Measurements from ENCODE around the gene CENPE. TPM values are rescaled to one million over a fixed set of nuclear protein-coding genes. Genes with fewer than 3 reads are reported as not detected.

Gene CENPE
- total RNA-seq, 4 donors from 2014 or later: 2.3 to 10.7 (median 7.1) TPM

GRCh38 chr4:103144926-103145325 is 53.2 kb downstream of the CENPE start:
- Histone ChIP-seq H3K27ac (no peak overlapping the region), H3K9me3 (no peaks in the 10 kb centered on the region), H3K4me1 (no peaks in the 10 kb centered on the region), H3K27me3 (no peaks in the 10 kb centered on the region), H3K4me3 (no peak overlapping the region), H3K36me3 (no peaks in the 10 kb centered on the region)
- TF ChIP-seq, protein P1, sequence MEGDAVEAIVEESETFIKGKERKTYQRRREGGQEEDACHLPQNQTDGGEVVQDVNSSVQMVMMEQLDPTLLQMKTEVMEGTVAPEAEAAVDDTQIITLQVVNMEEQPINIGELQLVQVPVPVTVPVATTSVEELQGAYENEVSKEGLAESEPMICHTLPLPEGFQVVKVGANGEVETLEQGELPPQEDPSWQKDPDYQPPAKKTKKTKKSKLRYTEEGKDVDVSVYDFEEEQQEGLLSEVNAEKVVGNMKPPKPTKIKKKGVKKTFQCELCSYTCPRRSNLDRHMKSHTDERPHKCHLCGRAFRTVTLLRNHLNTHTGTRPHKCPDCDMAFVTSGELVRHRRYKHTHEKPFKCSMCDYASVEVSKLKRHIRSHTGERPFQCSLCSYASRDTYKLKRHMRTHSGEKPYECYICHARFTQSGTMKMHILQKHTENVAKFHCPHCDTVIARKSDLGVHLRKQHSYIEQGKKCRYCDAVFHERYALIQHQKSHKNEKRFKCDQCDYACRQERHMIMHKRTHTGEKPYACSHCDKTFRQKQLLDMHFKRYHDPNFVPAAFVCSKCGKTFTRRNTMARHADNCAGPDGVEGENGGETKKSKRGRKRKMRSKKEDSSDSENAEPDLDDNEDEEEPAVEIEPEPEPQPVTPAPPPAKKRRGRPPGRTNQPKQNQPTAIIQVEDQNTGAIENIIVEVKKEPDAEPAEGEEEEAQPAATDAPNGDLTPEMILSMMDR (IDR thresholded peaks at IDR 0.05): no peak
- TF ChIP-seq POLR2A (IDR thresholded peaks at IDR 0.05): no peak
- no peak for DNase-seq

- Histone ChIP-seq H3K9me3 (no peaks in the 10 kb centered on the region), H3K27ac (no peak overlapping the region), H3K4me3 (no peak overlapping the region), H3K36me3 (no peaks in the 10 kb centered on the region), H3K4me1 (no peaks in the 10 kb centered on the region), H3K27me3 (no peaks in the 10 kb centered on the region)
- DNase-seq: no peak
- TF ChIP-seq POLR2A (IDR thresholded peaks at IDR 0.05): no peak
- TF ChIP-seq, protein P1 (IDR thresholded peaks at IDR 0.05): no peak
These were observed 60.7 kb downstream of the CENPE start for GRCh38 chr4:103137446-103137827.

DNA sequence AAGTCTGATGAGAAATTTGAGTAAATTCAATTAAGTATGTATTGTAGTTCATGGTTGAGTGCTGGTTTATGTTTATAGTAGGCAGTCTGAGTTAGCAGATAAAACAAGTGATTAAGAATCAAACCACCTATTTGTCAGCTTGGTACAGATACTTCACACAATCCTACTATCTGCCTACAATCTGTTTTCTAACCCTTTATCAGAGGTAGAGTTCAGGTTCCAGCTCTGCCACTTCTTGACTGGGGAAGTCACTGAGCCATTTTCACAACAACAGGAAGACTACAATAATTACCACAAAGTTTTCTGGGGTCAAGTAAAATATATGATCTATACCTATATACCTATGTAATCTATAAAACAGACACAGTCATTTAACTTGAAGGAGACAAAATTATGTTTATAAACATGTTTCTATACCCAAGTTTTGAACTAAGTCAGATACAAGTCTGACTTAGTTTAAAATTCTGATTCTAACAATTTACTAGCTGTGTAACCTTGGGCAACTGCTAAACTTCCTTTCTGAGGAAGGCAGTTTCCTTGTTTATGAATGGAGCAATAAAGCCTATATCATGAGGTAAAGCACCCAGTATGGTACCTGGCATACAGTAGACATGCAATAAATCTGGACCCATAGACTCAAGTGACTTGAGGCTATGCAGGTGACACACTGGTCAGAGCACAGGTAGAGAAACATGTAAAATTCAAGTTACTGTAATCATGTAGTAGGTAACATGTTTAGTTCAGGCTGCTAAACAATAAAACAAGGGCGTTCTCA is 61.3 kb downstream of the CENPE start:
- no peaks in the 10 kb centered on the region for H3K36me3 ChIP-seq
- no peak for TF ChIP-seq POLR2A (IDR thresholded peaks at IDR 0.05)
- TF ChIP-seq, protein P1 (IDR thresholded peaks at IDR 0.05): no peak
- H3K9me3 ChIP-seq: no peaks in the 10 kb centered on the region
- no peak overlapping the region for H3K4me3 ChIP-seq
- H3K27me3 ChIP-seq: no peaks in the 10 kb centered on the region
- no peak overlapping the region for H3K27ac ChIP-seq
- no peak for DNase-seq
- H3K4me1 ChIP-seq: no peaks in the 10 kb centered on the region

GRCh38 chr4:103129174-103129573 is 69.0 kb downstream of the CENPE start:
- Histone ChIP-seq H3K4me3 (no peak overlapping the region), H3K9me3 (no peaks in the 10 kb centered on the region), H3K4me1 (no peaks in the 10 kb centered on the region), H3K36me3 (no peaks in the 10 kb centered on the region), H3K27ac (no peak overlapping the region), H3K27me3 (no peaks in the 10 kb centered on the region)
- no peak for TF ChIP-seq POLR2A (IDR thresholded peaks at IDR 0.05)
- TF ChIP-seq, protein P1 (IDR thresholded peaks at IDR 0.05): no peak
- DNase-seq: no peak

GRCh38 chr4:103126126-103126525 is 72.0 kb downstream of the CENPE start:
- H3K36me3 ChIP-seq: no peaks in the 10 kb centered on the region
- H3K4me3 ChIP-seq: no peak overlapping the region
- no peak overlapping the region for H3K27ac ChIP-seq
- no peak for TF ChIP-seq POLR2A (IDR thresholded peaks at IDR 0.05)
- TF ChIP-seq, protein P1 (IDR thresholded peaks at IDR 0.05): no peak
- H3K27me3 ChIP-seq: no peaks in the 10 kb centered on the region
- H3K9me3 ChIP-seq: no peaks in the 10 kb centered on the region
- DNase-seq: no peak
- no peaks in the 10 kb centered on the region for H3K4me1 ChIP-seq

All from Peyer's patch (tissue), 4 donors.